Upper lobe of left lung (tissue), 4 donors: ENCODE data around the gene ATXN2L.
"Not testable (repeated sequence)": the region's sequence is repeated elsewhere in the genome, so short reads cannot be mapped to it uniquely, and the experiment has no call there.

ENCODE experiments used
- POLR2A ChIP-seq, 4 donors: fragments of 450-650 bp; IDR thresholded peaks; one replicate each; pipeline ENCODE4 v1.5.1; 2016 to 2017; ENCODE audit warnings: antibody characterized with exemption in 4 of 4, mild to moderate bottlenecking in 2 of 4
- TF ChIP-seq, protein P1 (sequence below), 6 experiments: fragments of 450-650 bp in 4 of 6; fragments of 200-600 bp in 2 of 6; sonication (generic) in 2 of 6; IDR thresholded peaks; one replicate each; pipeline ENCODE4 v1.5.1; 2016 to 2019; ENCODE audit warnings: antibody characterized with exemption in 6 of 6

- TF ChIP-seq, protein P1, sequence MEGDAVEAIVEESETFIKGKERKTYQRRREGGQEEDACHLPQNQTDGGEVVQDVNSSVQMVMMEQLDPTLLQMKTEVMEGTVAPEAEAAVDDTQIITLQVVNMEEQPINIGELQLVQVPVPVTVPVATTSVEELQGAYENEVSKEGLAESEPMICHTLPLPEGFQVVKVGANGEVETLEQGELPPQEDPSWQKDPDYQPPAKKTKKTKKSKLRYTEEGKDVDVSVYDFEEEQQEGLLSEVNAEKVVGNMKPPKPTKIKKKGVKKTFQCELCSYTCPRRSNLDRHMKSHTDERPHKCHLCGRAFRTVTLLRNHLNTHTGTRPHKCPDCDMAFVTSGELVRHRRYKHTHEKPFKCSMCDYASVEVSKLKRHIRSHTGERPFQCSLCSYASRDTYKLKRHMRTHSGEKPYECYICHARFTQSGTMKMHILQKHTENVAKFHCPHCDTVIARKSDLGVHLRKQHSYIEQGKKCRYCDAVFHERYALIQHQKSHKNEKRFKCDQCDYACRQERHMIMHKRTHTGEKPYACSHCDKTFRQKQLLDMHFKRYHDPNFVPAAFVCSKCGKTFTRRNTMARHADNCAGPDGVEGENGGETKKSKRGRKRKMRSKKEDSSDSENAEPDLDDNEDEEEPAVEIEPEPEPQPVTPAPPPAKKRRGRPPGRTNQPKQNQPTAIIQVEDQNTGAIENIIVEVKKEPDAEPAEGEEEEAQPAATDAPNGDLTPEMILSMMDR (IDR thresholded peaks at IDR 0.05) = not testable (repeated sequence)
- TF ChIP-seq POLR2A (IDR thresholded peaks at IDR 0.05) = not testable (repeated sequence)
Observed at GRCh38 chr16:28881565-28881964, 58.8 kb downstream of the ATXN2L start.
